ENCODE measurements around the gene MYH11. TPM values are rescaled to one million over a fixed set of nuclear protein-coding genes. Genes with fewer than 3 reads are reported as not detected.
"Not testable (repeated sequence)": the region's sequence is repeated elsewhere in the genome, so short reads cannot be mapped to it uniquely, and the experiment has no call there.

MYH11 gene
- total and polyA plus RNA-seq, 10 donors = 9.6 to 135 (median 110) TPM

DNA sequence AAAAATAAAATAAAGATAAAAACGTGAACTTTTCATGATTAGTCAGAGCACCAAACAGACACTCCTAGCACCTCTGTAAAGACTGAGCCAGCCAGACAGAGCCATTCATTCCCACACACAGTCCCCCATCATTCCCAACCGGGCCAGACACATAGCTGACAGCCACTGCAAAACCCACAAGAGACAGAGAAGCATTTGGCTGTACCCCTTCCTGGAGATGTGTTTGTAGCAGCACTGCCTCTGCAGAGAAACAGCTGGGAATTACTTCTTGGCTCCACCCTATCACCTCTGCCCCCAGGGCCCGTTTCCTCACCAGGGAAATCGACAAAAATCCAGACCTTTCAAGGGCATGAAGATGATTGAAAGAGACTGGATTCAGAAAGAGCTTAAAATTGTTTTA is 46.4 kb downstream of the MYH11 start:
- TF ChIP-seq CTCF (IDR thresholded peaks at IDR 0.05 in 8 of 11, conservative IDR thresholded peaks at IDR 0.05 in 3 of 11) (no peak), POLR2A (IDR thresholded peaks at IDR 0.05) (no peak), POLR2AphosphoS5 (IDR thresholded peaks at IDR 0.05) (no peak)
- H3K4me1 ChIP-seq = peaks cover 0 to 21% (median 0%) of the 10 kb centered on the region in 6 donors
- H3K27ac ChIP-seq = peak overlapping the region in 3 of 8 donors; percentile 28 to 51 (median 37)
- H3K9me3 ChIP-seq = peaks cover 0 to 8% (median 5%) of the 10 kb centered on the region in 8 donors
- H3K4me3 ChIP-seq = no peak overlapping the region
- DNase-seq = peak; percentile 2
- 48 to 67% (median 60%) methylated on average over 4 of the region's 4 CpGs for WGBS, 5 donors
- intact Hi-C loops (cut with DNase I; ENCODE audit: low total_unique reads) = no loop called here
- no peaks in the 10 kb centered on the region for H3K36me3 ChIP-seq
- peaks cover 0 to 19% (median 0%) of the 10 kb centered on the region in 7 donors for H3K27me3 ChIP-seq (replicated peaks in 1 of 7)

- H3K27ac ChIP-seq = peak overlapping the region in 1 of 8 donors; percentile 37
- H3K4me1 ChIP-seq = peaks cover 0 to 21% (median 0%) of the 10 kb centered on the region in 6 donors
- H3K9me3 ChIP-seq; H3K36me3 ChIP-seq; H3K4me3 ChIP-seq; intact Hi-C loops (cut with DNase I; ENCODE audit: low total_unique reads): not testable (repeated sequence)
- DNase-seq = peak; percentile 22
- 82 to 92% (median 89%) methylated on average over 7 of the region's 7 CpGs for WGBS, 5 donors
- H3K27me3 ChIP-seq (replicated peaks in 1 of 7) = peaks cover 0 to 19% (median 0%) of the 10 kb centered on the region in 7 donors
Measured at GRCh38 chr16:15809297-15809696, 47.5 kb downstream of the MYH11 start.

DNA sequence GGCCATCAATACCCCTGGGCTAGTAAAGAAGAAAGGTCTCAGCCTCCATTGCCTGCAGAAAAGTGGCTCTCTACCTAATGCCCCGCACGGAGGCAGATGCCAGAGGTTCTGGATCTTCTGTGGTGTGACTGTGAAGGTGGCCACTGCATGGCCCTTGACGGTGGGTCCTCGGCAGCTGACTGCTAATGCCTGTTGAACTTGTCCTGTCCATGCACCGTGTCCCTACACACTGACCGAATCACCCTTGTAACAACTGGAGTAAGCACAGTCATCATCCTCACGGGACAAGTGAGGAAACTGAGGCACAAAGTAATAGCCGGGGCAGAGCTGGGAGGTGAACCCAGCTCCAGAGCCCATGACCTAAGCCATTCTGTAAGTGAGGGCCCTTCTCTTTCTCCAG is 48.8 kb downstream of the MYH11 start:
- H3K27ac ChIP-seq = peak overlapping the region in 2 of 8 donors; percentile 11 to 37
- intact Hi-C loops (cut with DNase I; ENCODE audit: low total_unique reads) = no loop called here
- no peak overlapping the region for H3K4me3 ChIP-seq
- H3K27me3 ChIP-seq (replicated peaks in 1 of 7) = peaks cover 0 to 19% (median 0%) of the 10 kb centered on the region in 7 donors
- H3K4me1 ChIP-seq = peaks cover 0 to 21% (median 0%) of the 10 kb centered on the region in 6 donors
- peak; percentile 52 for DNase-seq
- WGBS, 5 donors = 88 to 97% (median 94%) methylated on average over 6 to 8 of the region's 8 CpGs
- TF ChIP-seq POLR2AphosphoS5 (IDR thresholded peaks at IDR 0.05) (no peak), CTCF (IDR thresholded peaks at IDR 0.05 in 8 of 11, conservative IDR thresholded peaks at IDR 0.05 in 3 of 11) (no peak)
- no peaks in the 10 kb centered on the region for H3K9me3 ChIP-seq
- H3K36me3 ChIP-seq = no peaks in the 10 kb centered on the region

GRCh38 chr16:15807603-15808009 is 49.2 kb downstream of the MYH11 start:
- DNase-seq = peak; percentile 39
- Histone ChIP-seq H3K4me3 (no peak overlapping the region), H3K27ac (peak overlapping the region in 2 of 8 donors; percentile 24 to 37), H3K9me3 (no peaks in the 10 kb centered on the region), H3K36me3 (no peaks in the 10 kb centered on the region), H3K4me1 (peaks cover 0 to 21% (median 0%) of the 10 kb centered on the region in 6 donors), H3K27me3 (replicated peaks in 1 of 7) (peaks cover 0 to 19% (median 0%) of the 10 kb centered on the region in 7 donors)
- intact Hi-C loops (cut with DNase I; ENCODE audit: low total_unique reads) = no loop called here
- WGBS, 5 donors = 41 to 58% (median 48%) methylated on average over 11 of the region's 11 CpGs
- TF ChIP-seq POLR2AphosphoS5 (IDR thresholded peaks at IDR 0.05) (peak in 1 of 3 donors; percentile 6), POLR2A (IDR thresholded peaks at IDR 0.05) (no peak)

- Histone ChIP-seq H3K4me1 (peaks cover 0 to 10% (median 0%) of the 10 kb centered on the region in 6 donors), H3K36me3 (no peaks in the 10 kb centered on the region), H3K27me3 (replicated peaks in 1 of 7) (peaks cover 0 to 8% (median 0%) of the 10 kb centered on the region in 7 donors), H3K9me3 (no peaks in the 10 kb centered on the region), H3K4me3 (no peak overlapping the region), H3K27ac (no peak overlapping the region)
- 73 to 88% (median 85%) methylated on average over 9 of the region's 9 CpGs for WGBS, 5 donors
- TF ChIP-seq POLR2AphosphoS5 (IDR thresholded peaks at IDR 0.05) (no peak), POLR2A (IDR thresholded peaks at IDR 0.05) (no peak), CTCF (IDR thresholded peaks at IDR 0.05 in 8 of 11, conservative IDR thresholded peaks at IDR 0.05 in 3 of 11) (no peak)
- intact Hi-C loops (cut with DNase I; ENCODE audit: low total_unique reads) = no loop called here
- DNase-seq = peak; percentile 31
Measured at GRCh38 chr16:15803618-15804017, 53.2 kb downstream of the MYH11 start.

Data from spleen (tissue), 11 donors.